ENCODE data around the gene APBA1. TPM values are rescaled to one million over a fixed set of nuclear protein-coding genes. Genes with fewer than 3 reads are reported as not detected.

APBA1 gene
- total RNA-seq, 1 experiment from 2014 or later = 1.8 TPM

DNA sequence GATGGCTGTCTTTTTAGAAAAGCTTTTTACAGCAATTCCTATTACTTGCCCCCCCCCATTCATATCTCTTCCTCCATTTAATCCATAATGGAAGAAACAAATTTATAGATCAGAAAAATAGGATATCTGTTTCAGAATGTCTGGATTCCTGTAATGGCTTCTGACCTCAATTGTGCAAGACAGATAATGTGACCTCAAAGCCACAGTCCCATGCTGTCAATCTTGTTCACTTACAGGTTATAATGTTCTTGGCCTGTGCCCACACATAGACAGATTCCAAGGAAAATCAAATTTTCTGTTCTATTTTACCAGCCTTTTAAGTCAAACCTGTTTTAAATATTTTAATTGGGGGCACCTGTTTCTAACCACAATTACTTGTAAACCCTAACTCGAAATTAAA is 203.8 kb downstream of the APBA1 start:
- Mint-ChIP-seq H3K27me3 (ENCODE audit: low read depth) (no peaks in the 10 kb centered on the region; the same call in 1 of the 2 replicates), H3K36me3 (ENCODE audit: insufficient read depth in 1 of 3, low read depth in 3 of 3) (no peaks in the 10 kb centered on the region), H3K27ac (no peak overlapping the region), H3K9me3 (no peaks in the 10 kb centered on the region), H3K4me3 (no peak overlapping the region), H3K4me1 (peaks cover 15 to 18% of the 10 kb centered on the region in 2 experiments)
- Histone ChIP-seq H3K56ac (ENCODE audit: insufficient read length, low read depth, low read length) (no peak overlapping the region), H2AK5ac (ENCODE audit: insufficient read length, low read length) (no peak overlapping the region), H2BK120ac (ENCODE audit: low read depth, low read length, poor library complexity, severe bottlenecking) (no peak overlapping the region), H2AFZ (ENCODE audit: low read length) (no peak overlapping the region), H3K23me2 (ENCODE audit: insufficient read length, low read depth, low read length, poor library complexity, severe bottlenecking) (no peaks in the 10 kb centered on the region), H3K4me1 (ENCODE audit: insufficient read depth, low read length) (no peaks in the 10 kb centered on the region; the same call in 1 of the 2 replicates), H4K5ac (ENCODE audit: insufficient read length, low read depth, low read length) (no peak overlapping the region), H3K18ac (ENCODE audit: insufficient read length, low read depth, low read length) (no peak overlapping the region), H2BK20ac (ENCODE audit: low read depth, low read length, poor library complexity, severe bottlenecking) (no peak overlapping the region), H3K9ac (ENCODE audit: extremely low read depth, insufficient read length, low read length) (no peak overlapping the region), H4K91ac (ENCODE audit: insufficient read length, low read depth, low read length) (no peak overlapping the region), H4K8ac (replicated peaks; ENCODE audit: insufficient read length, low read depth, low read length) (no peak overlapping the region), H3K14ac (ENCODE audit: insufficient read depth, low read length) (no peak overlapping the region), H3K9me3 (ENCODE audit: control insufficient read depth, low read depth, low read length) (no peaks in the 10 kb centered on the region), H2BK15ac (ENCODE audit: low read depth, low read length) (no peak overlapping the region), H3T11ph (ENCODE audit: low read length) (no peak overlapping the region), H3K4me2 (ENCODE audit: insufficient read depth, insufficient read length, low read length) (no peak overlapping the region), H3K27ac (ENCODE audit: insufficient read length, low read depth, low read length) (no peak overlapping the region), H2BK12ac (ENCODE audit: insufficient read length, low read depth, low read length) (no peak overlapping the region), H3K79me1 (ENCODE audit: insufficient read depth, low read depth, low read length, poor library complexity, severe bottlenecking) (no peaks in the 10 kb centered on the region), H3K4ac (ENCODE audit: low read depth, low read length) (no peak overlapping the region), H3K79me2 (ENCODE audit: insufficient read depth, low read length) (no peaks in the 10 kb centered on the region), H4K20me1 (ENCODE audit: control insufficient read depth, insufficient read depth, insufficient read length) (no peaks in the 10 kb centered on the region), H3K27me3 (ENCODE audit: insufficient read depth, low read length) (no peaks in the 10 kb centered on the region), H2BK5ac (ENCODE audit: insufficient read length, low read length) (no peak overlapping the region), H3K23ac (ENCODE audit: insufficient read length, low read depth, low read length) (no peak overlapping the region)
- no CpG with 5 or more reads among the region's 1 CpG for WGBS (ENCODE audit: extremely low coverage, insufficient read length, low lambda C conversion rate)
- no peak for TF ChIP-seq CTCF (conservative IDR thresholded peaks at IDR 0.05)
- no peak for DNase-seq

Data from H9 (cell line).